HG03558 (cell line): ENCODE measurements around the gene SPINK8.
"Not testable (repeated sequence)": the region's sequence is repeated elsewhere in the genome, so short reads cannot be mapped to it uniquely, and the experiment has no call there.

Experiments used
- ATAC-seq: cut with Tn5 transposase; IDR thresholded peaks from one replicate; pipeline ENCODE4 v1.9.1; 2021; ENCODE audit warnings: moderate number of reproducible peaks; ENCODE audit not compliant: unreplicated experiment; ENCODE audit errors: extremely low read depth

SPINK8 gene

GRCh38 chr3:48285132-48285531 lies 48.3 kb downstream of the SPINK8 start:
- no peak for ATAC-seq

GRCh38 chr3:48280881-48281280 lies 52.6 kb downstream of the SPINK8 start:
- no peak for ATAC-seq

GRCh38 chr3:48278884-48279559 lies 54.4 kb downstream of the SPINK8 start:
- ATAC-seq: no peak

- no peak for ATAC-seq
These were observed 56.4 kb downstream of the SPINK8 start for GRCh38 chr3:48276911-48277641.

GRCh38 chr3:48275287-48276027 lies 58.0 kb downstream of the SPINK8 start:
- ATAC-seq: no peak

GRCh38 chr3:48274452-48274851 lies 59.0 kb downstream of the SPINK8 start:
- no peak for ATAC-seq

- no peak for ATAC-seq
These were observed 59.8 kb downstream of the SPINK8 start for GRCh38 chr3:48273594-48274211.

GRCh38 chr3:48271763-48272498 lies 61.5 kb downstream of the SPINK8 start:
- no peak for ATAC-seq

- ATAC-seq: not testable (repeated sequence)
These were observed 62.2 kb downstream of the SPINK8 start for GRCh38 chr3:48271223-48271622.

- no peak for ATAC-seq
These were observed 63.2 kb downstream of the SPINK8 start for GRCh38 chr3:48270306-48270705.

- no peak for ATAC-seq
These were observed 63.9 kb downstream of the SPINK8 start for GRCh38 chr3:48269592-48269991.

GRCh38 chr3:48268936-48269561 lies 64.4 kb downstream of the SPINK8 start:
- ATAC-seq: no peak

GRCh38 chr3:48268381-48268935 lies 65.0 kb downstream of the SPINK8 start:
- no peak for ATAC-seq

- no peak for ATAC-seq
These were observed 65.7 kb downstream of the SPINK8 start for GRCh38 chr3:48267782-48268181.

- no peak for ATAC-seq
These were observed 74.9 kb downstream of the SPINK8 start for GRCh38 chr3:48258530-48258929.
